ENCODE data around the gene ERBB4.

DNA sequence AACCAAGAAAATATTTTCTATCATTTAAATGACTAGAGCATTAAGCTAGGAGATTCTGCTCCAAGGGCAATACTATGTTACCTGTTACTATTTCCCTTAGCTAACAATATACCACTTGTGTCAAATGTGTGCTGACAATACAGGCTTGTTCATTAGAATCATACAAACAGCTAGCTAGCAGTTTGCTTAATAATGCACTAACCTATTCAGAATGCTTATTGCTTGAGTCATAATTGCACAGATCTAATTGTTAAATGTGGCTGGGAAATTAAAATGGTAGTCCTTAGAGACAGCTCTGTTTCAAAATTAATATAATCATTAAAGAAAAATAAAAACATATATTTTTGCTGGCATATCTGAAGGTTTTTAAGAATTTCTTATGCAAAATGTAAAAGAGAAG, 344.2 kb downstream of the ERBB4 start:
- no peak for TF ChIP-seq ZFP30 (CRISPR knock-in tag; IDR thresholded peaks at IDR 0.05)
- no peak for TF ChIP-seq ZNF8 (CRISPR knock-in tag; IDR thresholded peaks at IDR 0.05)
- no peak for TF ChIP-seq ZFP3 (CRISPR knock-in tag; IDR thresholded peaks at IDR 0.05)

All from SK-N-SH treated with all-trans-retinoic acid at 6 μM for 48 hours (cell line).